Coronary artery (tissue), 2 donors: ENCODE results near the gene CAMK4.

Experiments
- DNase-seq: peaks from one replicate; pipeline ENCODE4 v3.0.0-alpha.2; 2017; ENCODE audit warnings: low spot score
- H3K27ac ChIP-seq, 2 donors: fragments of 200-600 bp; sonication (generic); one replicate each; pipeline ENCODE4 v1.5.1; 2016 to 2019
- H3K4me3 ChIP-seq: fragments of 200-600 bp; sonication (generic); 2 replicates; pipeline ENCODE4 v1.5.1; 2016; ENCODE audit warnings: mild to moderate bottlenecking, moderate library complexity
- CTCF ChIP-seq: fragments of 200-600 bp; sonication (generic); IDR thresholded peaks from one replicate; pipeline ENCODE4 v1.5.1; 2019; ENCODE audit warnings: antibody characterized with exemption

Gene CAMK4

GRCh38 chr5:111200828-111201227 lies 23.4 kb upstream of the CAMK4 start:
- TF ChIP-seq CTCF: no peak
- no peak for DNase-seq
- H3K4me3 ChIP-seq: no peak overlapping the region
- no peak overlapping the region for H3K27ac ChIP-seq

GRCh38 chr5:111201705-111202104 lies 22.5 kb upstream of the CAMK4 start:
- no peak for DNase-seq
- Histone ChIP-seq H3K4me3 (no peak overlapping the region), H3K27ac (no peak overlapping the region)
- TF ChIP-seq CTCF: no peak

GRCh38 chr5:111211341-111211740 lies 12.8 kb upstream of the CAMK4 start:
- DNase-seq: no peak
- Histone ChIP-seq H3K4me3 (no peak overlapping the region), H3K27ac (no peak overlapping the region)
- no peak for TF ChIP-seq CTCF

- H3K27ac ChIP-seq: no peak overlapping the region
- no peak for TF ChIP-seq CTCF
- no peak for DNase-seq
Measured at GRCh38 chr5:111214052-111214742, 10.0 kb upstream of the CAMK4 start.

GRCh38 chr5:111215971-111216370 lies 8.2 kb upstream of the CAMK4 start:
- TF ChIP-seq CTCF: no peak
- Histone ChIP-seq H3K27ac (no peak overlapping the region), H3K4me3 (no peak overlapping the region)
- no peak for DNase-seq

More at GRCh38 chr5:111214052-111214742, 10.0 kb upstream of the CAMK4 start:
- H3K4me3 ChIP-seq: no peak overlapping the region

GRCh38 chr5:111221139-111221538 lies 3.0 kb upstream of the CAMK4 start:
- Histone ChIP-seq H3K27ac (no peak overlapping the region), H3K4me3 (no peak overlapping the region)
- no peak for TF ChIP-seq CTCF
- no peak for DNase-seq

GRCh38 chr5:111223101-111223786 lies 940 bp upstream of the CAMK4 start:
- no peak for DNase-seq
- TF ChIP-seq CTCF: no peak
- H3K27ac ChIP-seq: no peak overlapping the region
- H3K4me3 ChIP-seq: peak overlapping the region; percentile 71
